IPS-11a (cell line): ENCODE measurements around the gene IL1A.

Experiments
- H3K4me3 ChIP-seq: one replicate; pipeline ENCODE4 v1.5.1; 2013; ENCODE audit warnings: low read depth, low read length, control low read depth

The IL1A gene

GRCh38 chr2:112818094-112818902 is 34.0 kb upstream of the IL1A start:
- H3K4me3 ChIP-seq = no peak overlapping the region

- H3K4me3 ChIP-seq = no peak overlapping the region
Measured at GRCh38 chr2:112817082-112817689, 32.9 kb upstream of the IL1A start.

GRCh38 chr2:112814278-112814677 is 30.0 kb upstream of the IL1A start:
- H3K4me3 ChIP-seq = no peak overlapping the region

- no peak overlapping the region for H3K4me3 ChIP-seq
Measured at GRCh38 chr2:112813280-112813966, 29.1 kb upstream of the IL1A start.

GRCh38 chr2:112812318-112813267 is 28.3 kb upstream of the IL1A start:
- no peak overlapping the region for H3K4me3 ChIP-seq

GRCh38 chr2:112811841-112812306 is 27.6 kb upstream of the IL1A start:
- no peak overlapping the region for H3K4me3 ChIP-seq

GRCh38 chr2:112811276-112811831 is 27.1 kb upstream of the IL1A start:
- no peak overlapping the region for H3K4me3 ChIP-seq

GRCh38 chr2:112809112-112809511 is 24.8 kb upstream of the IL1A start:
- H3K4me3 ChIP-seq = no peak overlapping the region

- H3K4me3 ChIP-seq = no peak overlapping the region
Measured at GRCh38 chr2:112807233-112807807, 23.0 kb upstream of the IL1A start.

- H3K4me3 ChIP-seq = no peak overlapping the region
Measured at GRCh38 chr2:112805542-112805941, 21.2 kb upstream of the IL1A start.

GRCh38 chr2:112803691-112804521 is 19.6 kb upstream of the IL1A start:
- H3K4me3 ChIP-seq = no peak overlapping the region

- no peak overlapping the region for H3K4me3 ChIP-seq
Measured at GRCh38 chr2:112800881-112801583, 16.7 kb upstream of the IL1A start.

GRCh38 chr2:112798979-112799975 is 15.0 kb upstream of the IL1A start:
- no peak overlapping the region for H3K4me3 ChIP-seq

GRCh38 chr2:112796486-112796885 is 12.2 kb upstream of the IL1A start:
- H3K4me3 ChIP-seq = no peak overlapping the region

- H3K4me3 ChIP-seq = no peak overlapping the region
Measured at GRCh38 chr2:112795774-112796173, 11.5 kb upstream of the IL1A start.

- H3K4me3 ChIP-seq = no peak overlapping the region
Measured at GRCh38 chr2:112794841-112795240, 10.5 kb upstream of the IL1A start.

- no peak overlapping the region for H3K4me3 ChIP-seq
Measured at GRCh38 chr2:112794131-112794733, 9.9 kb upstream of the IL1A start.
